Muscle layer of colon (tissue), 2 donors: ENCODE results near the gene SPRED2.

Experiments used
- H3K27ac ChIP-seq: one replicate; pipeline ENCODE4 v1.7.0; 2013; ENCODE audit warnings: low read depth, mild to moderate bottlenecking, low read length, moderate library complexity
- H3K27me3 ChIP-seq, 2 donors: one replicate each; pipeline ENCODE4 v1.7.0; 2013; ENCODE audit warnings: low read length in 2 of 2, mild to moderate bottlenecking in 2 of 2; ENCODE audit not compliant: insufficient read depth in 2 of 2, control insufficient read depth in 1 of 2
- H3K36me3 ChIP-seq: one replicate; pipeline ENCODE4 v1.7.0; 2013; ENCODE audit warnings: mild to moderate bottlenecking, low read length; ENCODE audit not compliant: insufficient read depth
- H3K4me1 ChIP-seq: one replicate; pipeline ENCODE4 v1.7.0; 2013; ENCODE audit warnings: mild to moderate bottlenecking, low read length; ENCODE audit not compliant: insufficient read depth
- H3K4me3 ChIP-seq, 2 donors: one replicate each; pipeline ENCODE4 v1.7.0; 2013; ENCODE audit warnings: low read length in 2 of 2, low read depth in 1 of 2, mild to moderate bottlenecking in 1 of 2, moderate library complexity in 1 of 2
- H3K9ac ChIP-seq: one replicate; pipeline ENCODE4 v1.7.0; 2013; ENCODE audit warnings: low read length
- H3K9me3 ChIP-seq: one replicate; pipeline ENCODE4 v1.7.0; 2013; ENCODE audit warnings: mild to moderate bottlenecking, low read length
- donor health status: abdominal sarcoma.
- donor health status: Adenocarcinoma of cecum.

Gene SPRED2

GRCh38 chr2:65313126-65313953 lies 119.1 kb downstream of the SPRED2 start:
- H3K4me1 ChIP-seq, result peaks cover 12% of the 10 kb centered on the region
- no peak overlapping the region for H3K9ac ChIP-seq
- H3K27ac ChIP-seq, result no peak overlapping the region
- no peaks in the 10 kb centered on the region for H3K27me3 ChIP-seq
- H3K9me3 ChIP-seq, result no peaks in the 10 kb centered on the region
- H3K4me3 ChIP-seq, result no peak overlapping the region
- H3K36me3 ChIP-seq, result peaks cover 20% of the 10 kb centered on the region

DNA sequence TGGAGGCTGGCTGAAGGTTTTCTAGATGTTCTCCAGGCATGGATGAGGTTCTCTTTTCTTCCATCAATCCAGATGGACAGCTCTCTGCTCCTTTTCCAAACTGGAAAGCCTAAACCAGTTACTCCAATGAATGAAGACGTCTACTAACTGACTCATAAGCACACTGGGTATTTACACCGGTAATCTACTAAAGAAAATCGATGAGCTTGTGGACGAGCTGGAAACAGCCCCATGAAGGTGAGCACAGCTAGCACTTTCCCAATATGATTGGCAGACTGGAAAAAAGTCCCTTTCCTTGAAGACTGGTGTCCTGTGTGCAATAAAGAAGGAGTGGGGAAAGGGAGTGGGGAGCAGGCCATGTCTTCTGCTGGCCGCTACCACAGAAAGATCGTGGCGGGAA lies 120.8 kb downstream of the SPRED2 start:
- no peaks in the 10 kb centered on the region for H3K27me3 ChIP-seq
- H3K9me3 ChIP-seq, result no peaks in the 10 kb centered on the region
- peaks cover 12% of the 10 kb centered on the region for H3K4me1 ChIP-seq
- peaks cover 20% of the 10 kb centered on the region for H3K36me3 ChIP-seq
- H3K9ac ChIP-seq, result no peak overlapping the region
- H3K4me3 ChIP-seq, result no peak overlapping the region
- H3K27ac ChIP-seq, result no peak overlapping the region

DNA sequence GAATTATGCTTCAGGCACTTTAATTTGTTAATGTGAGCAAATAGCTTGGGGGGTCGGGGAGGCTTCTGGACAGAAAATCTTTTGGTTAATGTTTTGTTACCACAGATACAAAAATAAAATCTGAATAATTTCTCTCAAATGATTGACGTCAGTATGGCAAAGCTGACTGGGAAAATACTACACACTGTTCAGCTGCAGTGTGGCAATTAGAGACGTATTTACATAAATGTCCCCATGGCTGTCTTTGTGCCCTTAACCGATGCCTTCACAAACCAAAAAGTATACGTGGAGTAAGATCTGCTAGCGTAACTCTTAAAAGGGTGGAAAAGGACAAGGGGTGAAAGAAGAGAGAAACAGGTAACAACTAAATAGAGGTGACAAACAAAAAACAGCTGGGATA lies 121.3 kb downstream of the SPRED2 start:
- no peak overlapping the region for H3K27ac ChIP-seq
- peaks cover 20% of the 10 kb centered on the region for H3K36me3 ChIP-seq
- H3K4me3 ChIP-seq, result no peak overlapping the region
- peaks cover 8% of the 10 kb centered on the region for H3K4me1 ChIP-seq
- H3K27me3 ChIP-seq, result no peaks in the 10 kb centered on the region
- no peaks in the 10 kb centered on the region for H3K9me3 ChIP-seq
- no peak overlapping the region for H3K9ac ChIP-seq

GRCh38 chr2:65309699-65310098 lies 122.7 kb downstream of the SPRED2 start:
- Histone ChIP-seq H3K27ac (no peak overlapping the region), H3K27me3 (no peaks in the 10 kb centered on the region), H3K36me3 (peaks cover 20% of the 10 kb centered on the region), H3K9ac (no peak overlapping the region), H3K4me1 (peaks cover 8% of the 10 kb centered on the region), H3K9me3 (no peaks in the 10 kb centered on the region), H3K4me3 (no peak overlapping the region)

- H3K27ac ChIP-seq, result no peak overlapping the region
- H3K27me3 ChIP-seq, result no peaks in the 10 kb centered on the region
- no peaks in the 10 kb centered on the region for H3K36me3 ChIP-seq
- H3K4me3 ChIP-seq, result no peak overlapping the region
- H3K4me1 ChIP-seq, result peaks cover 23% of the 10 kb centered on the region
- no peak overlapping the region for H3K9ac ChIP-seq
- no peaks in the 10 kb centered on the region for H3K9me3 ChIP-seq
Measured at GRCh38 chr2:65305934-65306333, 126.5 kb downstream of the SPRED2 start.

DNA sequence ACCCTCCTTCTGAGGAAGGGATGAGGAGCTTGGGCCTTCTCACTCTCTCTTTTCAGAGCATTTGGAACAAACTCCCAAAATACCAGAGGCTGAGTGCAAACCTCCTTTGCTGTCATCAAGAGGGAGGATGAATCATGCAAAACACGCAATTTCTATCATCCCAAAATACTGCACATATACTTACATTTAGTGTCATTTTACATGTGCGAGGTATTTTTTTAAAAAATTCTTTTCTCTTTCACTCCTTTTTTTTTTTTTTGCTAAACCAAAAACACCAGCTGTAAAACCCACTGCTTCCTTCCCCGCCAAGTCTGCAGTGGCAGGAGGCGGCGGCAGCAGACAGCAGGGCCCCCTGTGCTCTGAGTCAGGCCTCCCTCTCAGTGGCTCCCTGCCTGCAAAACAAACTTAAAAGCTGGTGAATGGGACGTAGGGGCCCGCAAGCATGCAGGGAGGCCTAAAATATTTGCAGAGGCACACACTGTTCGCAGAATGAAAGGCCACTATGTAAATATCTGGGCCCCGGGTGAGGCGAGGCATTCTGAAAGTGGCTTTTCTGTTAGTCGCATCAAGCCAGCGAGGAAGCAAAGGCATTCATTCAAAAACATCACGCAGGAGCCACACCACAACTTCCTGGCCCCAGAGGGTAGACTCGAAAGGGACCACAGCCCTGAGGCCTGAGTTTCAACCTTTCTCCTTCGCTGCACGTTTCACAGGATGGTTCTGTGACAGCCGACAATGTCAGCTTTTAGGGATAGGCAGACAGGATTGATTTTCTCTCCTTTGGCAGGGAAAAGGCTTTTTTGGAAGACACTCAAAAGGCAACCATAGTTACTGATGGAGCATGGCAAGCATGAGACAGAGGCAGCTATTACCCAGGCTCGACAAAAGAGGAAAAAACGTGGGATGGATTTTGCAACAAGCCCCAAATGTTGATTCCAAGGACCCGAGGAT lies 131.4 kb downstream of the SPRED2 start:
- Histone ChIP-seq H3K9me3 (no peaks in the 10 kb centered on the region), H3K36me3 (no peaks in the 10 kb centered on the region), H3K27ac (peak overlapping the region; percentile 35), H3K9ac (no peak overlapping the region), H3K4me3 (peak overlapping the region in 1 of 2 donors; percentile 5), H3K4me1 (peaks cover 24% of the 10 kb centered on the region), H3K27me3 (no peaks in the 10 kb centered on the region)

DNA sequence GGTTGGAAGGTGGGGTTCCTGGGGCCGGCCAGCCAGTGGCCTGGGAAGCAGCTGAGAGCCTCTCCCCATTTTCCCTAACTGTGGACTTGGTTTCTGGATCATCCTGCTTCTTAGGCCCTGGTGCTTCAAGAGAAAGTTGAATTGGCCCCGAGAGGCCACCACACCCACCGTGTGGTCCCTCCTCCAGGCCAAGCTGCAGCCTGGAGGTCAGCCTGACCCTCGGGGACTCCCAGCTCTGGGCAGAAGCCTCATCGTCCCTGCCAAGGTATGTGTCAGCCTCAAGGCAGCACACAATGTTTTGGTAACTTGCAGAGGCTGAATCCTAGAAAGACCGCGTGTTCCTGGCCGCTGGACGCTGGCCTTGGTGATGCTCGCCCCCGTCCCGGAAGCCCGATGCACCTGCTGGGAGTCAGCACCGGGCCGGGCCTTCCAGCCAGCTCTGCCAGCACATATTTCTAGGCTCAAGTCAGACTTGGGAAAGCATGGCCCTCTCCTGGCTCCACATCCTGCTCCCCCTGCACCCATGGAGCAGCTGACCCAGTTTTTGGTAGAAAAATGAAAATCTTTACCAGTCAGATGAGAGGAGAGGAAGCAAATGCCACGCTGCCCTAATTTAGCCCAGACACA lies 132.2 kb downstream of the SPRED2 start:
- H3K27ac ChIP-seq, result peak overlapping the region; percentile 35
- no peak overlapping the region for H3K4me3 ChIP-seq
- no peaks in the 10 kb centered on the region for H3K36me3 ChIP-seq
- no peaks in the 10 kb centered on the region for H3K9me3 ChIP-seq
- no peaks in the 10 kb centered on the region for H3K27me3 ChIP-seq
- H3K9ac ChIP-seq, result no peak overlapping the region
- peaks cover 24% of the 10 kb centered on the region for H3K4me1 ChIP-seq

DNA sequence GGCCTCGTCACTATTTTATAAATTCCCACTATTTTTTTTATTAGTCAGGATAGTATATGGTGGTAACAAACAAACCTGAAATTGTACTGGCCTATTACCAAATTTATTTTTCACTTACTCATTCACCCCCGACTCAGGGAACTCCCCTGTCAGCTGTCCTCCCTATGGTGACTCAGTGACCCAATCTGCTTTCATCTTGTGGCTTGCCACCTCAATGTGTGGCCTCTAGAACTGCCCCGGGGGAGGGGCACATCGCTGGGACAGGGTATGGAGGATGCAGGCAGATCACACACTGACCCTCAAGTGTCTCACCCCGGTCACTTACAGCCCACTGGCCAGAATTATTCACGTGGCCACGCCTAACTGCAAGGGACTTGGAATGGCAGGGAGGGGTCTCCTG lies 133.2 kb downstream of the SPRED2 start:
- no peak overlapping the region for H3K4me3 ChIP-seq
- peak overlapping the region; percentile 35 for H3K27ac ChIP-seq
- no peaks in the 10 kb centered on the region for H3K27me3 ChIP-seq
- H3K9ac ChIP-seq, result no peak overlapping the region
- H3K9me3 ChIP-seq, result no peaks in the 10 kb centered on the region
- H3K36me3 ChIP-seq, result no peaks in the 10 kb centered on the region
- H3K4me1 ChIP-seq, result peaks cover 24% of the 10 kb centered on the region

DNA sequence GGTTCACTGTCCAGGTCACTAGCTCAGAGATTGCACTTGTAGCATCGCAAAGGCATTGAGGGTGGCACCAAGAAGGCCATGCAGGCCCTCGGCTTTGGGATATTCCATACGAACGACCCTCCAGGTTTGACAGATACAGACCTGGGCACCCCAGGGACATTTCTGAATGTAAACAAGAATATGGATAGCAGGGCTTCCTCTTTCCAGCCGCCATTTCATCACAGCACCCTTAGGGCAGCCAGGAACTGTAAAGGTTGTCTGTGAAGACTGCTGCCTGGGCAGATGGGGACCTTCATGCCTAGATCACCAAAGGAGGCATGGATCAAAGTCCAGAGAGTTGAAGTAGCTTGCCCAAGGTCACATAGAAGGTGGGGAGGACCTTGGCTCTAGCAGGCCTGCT lies 134.3 kb downstream of the SPRED2 start:
- Histone ChIP-seq H3K36me3 (no peaks in the 10 kb centered on the region), H3K9me3 (no peaks in the 10 kb centered on the region), H3K9ac (no peak overlapping the region), H3K4me1 (peaks cover 24% of the 10 kb centered on the region), H3K27ac (no peak overlapping the region), H3K4me3 (no peak overlapping the region), H3K27me3 (no peaks in the 10 kb centered on the region)

DNA sequence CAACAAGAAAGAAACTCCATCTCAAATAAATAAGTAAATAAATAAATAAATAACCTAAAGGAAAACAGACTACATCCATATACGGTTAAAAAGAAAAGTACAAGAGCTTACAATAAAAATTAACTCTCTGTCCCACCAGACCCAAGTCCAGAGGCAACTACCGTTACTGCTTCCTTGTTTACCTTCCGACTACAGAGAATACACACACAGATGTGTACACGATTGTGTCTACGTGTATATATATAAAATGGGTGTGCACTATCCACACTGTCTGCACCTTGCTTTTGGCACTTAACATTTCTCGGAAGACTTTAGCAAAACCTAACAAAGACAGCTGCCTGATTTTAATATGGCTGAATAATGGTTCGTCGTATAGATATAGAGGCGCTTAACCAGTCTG lies 134.9 kb downstream of the SPRED2 start:
- no peaks in the 10 kb centered on the region for H3K9me3 ChIP-seq
- no peak overlapping the region for H3K27ac ChIP-seq
- no peak overlapping the region for H3K9ac ChIP-seq
- no peaks in the 10 kb centered on the region for H3K27me3 ChIP-seq
- H3K4me1 ChIP-seq, result peaks cover 24% of the 10 kb centered on the region
- no peaks in the 10 kb centered on the region for H3K36me3 ChIP-seq
- H3K4me3 ChIP-seq, result no peak overlapping the region

DNA sequence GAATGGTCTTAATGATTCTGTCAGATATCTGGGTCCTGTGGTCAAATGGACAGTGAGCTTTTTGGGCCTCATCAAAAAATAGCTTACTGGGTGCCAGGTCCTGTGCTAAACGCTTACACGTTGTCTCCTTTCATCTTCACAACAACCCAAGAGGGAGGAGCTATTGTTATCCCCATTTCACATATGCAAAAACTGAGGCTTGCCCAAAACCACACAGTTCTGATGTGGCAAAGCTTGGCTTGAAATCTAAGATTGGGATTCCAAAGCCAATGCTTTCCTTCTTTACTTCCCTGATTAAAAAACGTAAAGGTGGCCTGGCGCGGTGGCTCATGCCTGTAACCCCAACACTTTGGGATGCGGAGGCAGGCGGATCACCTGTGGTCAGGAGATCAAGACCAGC lies 135.4 kb downstream of the SPRED2 start:
- H3K9ac ChIP-seq, result no peak overlapping the region
- no peaks in the 10 kb centered on the region for H3K36me3 ChIP-seq
- no peaks in the 10 kb centered on the region for H3K27me3 ChIP-seq
- H3K27ac ChIP-seq, result no peak overlapping the region
- H3K4me3 ChIP-seq, result no peak overlapping the region
- no peaks in the 10 kb centered on the region for H3K9me3 ChIP-seq
- H3K4me1 ChIP-seq, result peaks cover 23% of the 10 kb centered on the region
